Measurements from ENCODE around the gene SP6. TPM values are rescaled to one million over a fixed set of nuclear protein-coding genes. Genes with fewer than 3 reads are reported as not detected.

Gene SP6
- total RNA-seq, 4 donors from 2014 or later: 0.74 to 1.7 (median 1.2) TPM

- DNase-seq (ENCODE audit: low spot score) (no peak), ATAC-seq (ENCODE audit: low FRiP score) (no peak)
- TF ChIP-seq, protein P1, sequence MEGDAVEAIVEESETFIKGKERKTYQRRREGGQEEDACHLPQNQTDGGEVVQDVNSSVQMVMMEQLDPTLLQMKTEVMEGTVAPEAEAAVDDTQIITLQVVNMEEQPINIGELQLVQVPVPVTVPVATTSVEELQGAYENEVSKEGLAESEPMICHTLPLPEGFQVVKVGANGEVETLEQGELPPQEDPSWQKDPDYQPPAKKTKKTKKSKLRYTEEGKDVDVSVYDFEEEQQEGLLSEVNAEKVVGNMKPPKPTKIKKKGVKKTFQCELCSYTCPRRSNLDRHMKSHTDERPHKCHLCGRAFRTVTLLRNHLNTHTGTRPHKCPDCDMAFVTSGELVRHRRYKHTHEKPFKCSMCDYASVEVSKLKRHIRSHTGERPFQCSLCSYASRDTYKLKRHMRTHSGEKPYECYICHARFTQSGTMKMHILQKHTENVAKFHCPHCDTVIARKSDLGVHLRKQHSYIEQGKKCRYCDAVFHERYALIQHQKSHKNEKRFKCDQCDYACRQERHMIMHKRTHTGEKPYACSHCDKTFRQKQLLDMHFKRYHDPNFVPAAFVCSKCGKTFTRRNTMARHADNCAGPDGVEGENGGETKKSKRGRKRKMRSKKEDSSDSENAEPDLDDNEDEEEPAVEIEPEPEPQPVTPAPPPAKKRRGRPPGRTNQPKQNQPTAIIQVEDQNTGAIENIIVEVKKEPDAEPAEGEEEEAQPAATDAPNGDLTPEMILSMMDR (IDR thresholded peaks at IDR 0.05): no peak
Observed at GRCh38 chr17:47840001-47840741, 10.8 kb downstream of the SP6 start.

DNA sequence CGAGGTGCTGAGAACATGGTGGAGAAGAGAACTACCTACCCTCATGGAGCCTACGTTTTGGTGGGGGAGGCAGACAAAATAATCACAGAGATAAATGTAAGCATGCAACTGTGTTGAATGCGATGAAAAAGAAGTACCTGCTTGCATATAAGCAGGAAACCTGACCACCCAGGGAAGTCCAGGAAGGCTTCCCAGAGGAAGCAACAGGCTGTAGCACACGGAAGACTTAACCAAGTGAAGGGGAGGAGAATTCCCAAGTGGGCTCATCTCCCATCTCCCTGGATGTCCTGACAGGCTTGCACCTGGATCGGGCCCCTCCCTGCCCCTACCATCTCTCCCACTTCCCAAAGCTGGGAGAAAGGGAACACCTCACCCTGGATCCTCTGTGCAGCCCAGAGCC is 11.9 kb downstream of the SP6 start:
- DNase-seq (ENCODE audit: low spot score) (no peak), ATAC-seq (ENCODE audit: low FRiP score) (no peak)
- TF ChIP-seq, protein P1 (IDR thresholded peaks at IDR 0.05): no peak

DNA sequence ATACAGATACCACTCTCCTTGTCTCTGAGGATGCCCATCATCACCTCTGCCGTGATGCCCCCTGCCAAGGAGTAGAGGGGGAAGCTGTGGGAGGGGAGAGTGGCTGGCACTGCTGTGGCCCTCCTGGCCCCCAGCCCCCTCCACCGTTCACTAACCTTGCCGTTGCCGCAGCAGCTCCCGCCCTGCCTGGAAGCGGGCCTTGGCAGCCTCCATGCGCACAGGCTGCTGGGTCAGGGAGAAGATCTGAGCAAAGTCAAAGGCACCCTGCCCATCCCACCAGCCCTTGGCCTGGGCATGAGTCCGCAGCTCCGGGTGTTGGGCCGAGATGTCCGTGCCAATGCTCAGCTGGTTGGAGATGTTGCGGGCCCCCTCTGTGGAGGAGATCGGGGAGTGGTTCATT is 12.3 kb downstream of the SP6 start:
- TF ChIP-seq, protein P1 (IDR thresholded peaks at IDR 0.05): no peak
- ATAC-seq (ENCODE audit: low FRiP score): no peak
- DNase-seq (ENCODE audit: low spot score): no peak

DNA sequence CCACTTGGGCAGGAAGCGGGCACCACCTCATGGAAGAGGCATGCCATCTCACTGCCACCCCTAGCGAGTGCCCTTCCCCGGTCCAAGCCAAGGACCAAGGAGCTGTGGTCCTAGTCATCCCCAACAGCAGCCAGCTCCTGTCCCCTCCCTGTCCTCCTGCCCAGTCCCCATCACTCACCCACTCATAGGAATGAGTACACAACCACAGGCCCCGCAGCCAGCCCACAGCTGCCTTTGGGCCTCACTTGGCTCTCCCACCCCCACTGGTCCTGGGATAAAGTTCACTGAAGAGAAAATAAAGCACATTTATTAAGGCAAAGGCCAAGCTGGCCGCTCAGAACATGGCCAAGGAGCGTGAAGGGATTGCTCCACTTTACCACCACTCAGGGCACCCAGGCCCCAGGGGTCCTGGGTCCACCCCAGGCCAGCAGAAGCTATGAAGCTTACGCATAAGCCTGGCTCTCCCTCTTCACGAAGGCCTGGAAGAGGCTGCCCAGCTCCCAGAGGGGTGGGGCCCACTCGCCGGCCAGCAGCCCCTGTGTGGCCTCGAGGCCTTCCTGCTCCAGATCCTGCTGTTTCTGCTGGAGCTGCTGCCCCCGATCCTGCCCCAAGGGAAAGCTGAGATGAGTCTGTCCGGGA is 13.4 kb downstream of the SP6 start:
- TF ChIP-seq, protein P1 (IDR thresholded peaks at IDR 0.05): no peak
- DNase-seq (ENCODE audit: low spot score) (no peak), ATAC-seq (ENCODE audit: low FRiP score) (no peak)

GRCh38 chr17:47836601-47837000 is 14.4 kb downstream of the SP6 start:
- no peak for DNase-seq (ENCODE audit: low spot score)
- TF ChIP-seq, protein P1 (IDR thresholded peaks at IDR 0.05): no peak
- no peak for ATAC-seq (ENCODE audit: low FRiP score)

DNA sequence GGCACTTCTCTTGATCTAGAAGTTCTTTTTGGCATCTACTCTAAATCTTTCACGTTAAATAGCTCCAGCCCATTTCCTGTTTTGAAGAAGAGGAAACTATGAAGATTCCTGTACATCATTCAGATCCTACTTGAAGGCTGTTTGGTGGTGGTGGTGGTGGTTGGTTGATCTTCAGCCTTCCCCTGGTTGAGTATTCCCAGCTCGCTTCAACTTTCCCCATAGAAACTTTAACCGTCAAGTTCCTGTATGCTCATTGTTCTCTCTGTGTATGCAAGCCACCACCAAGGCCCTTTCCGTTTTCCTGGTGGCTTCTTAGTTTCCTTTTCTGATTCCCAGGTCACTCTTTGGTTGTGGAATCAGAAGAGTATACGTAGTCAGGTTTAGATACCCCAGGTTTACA is 16.2 kb downstream of the SP6 start:
- DNase-seq (ENCODE audit: low spot score) (no peak), ATAC-seq (ENCODE audit: low FRiP score) (no peak)
- TF ChIP-seq, protein P1 (IDR thresholded peaks at IDR 0.05): no peak

DNA sequence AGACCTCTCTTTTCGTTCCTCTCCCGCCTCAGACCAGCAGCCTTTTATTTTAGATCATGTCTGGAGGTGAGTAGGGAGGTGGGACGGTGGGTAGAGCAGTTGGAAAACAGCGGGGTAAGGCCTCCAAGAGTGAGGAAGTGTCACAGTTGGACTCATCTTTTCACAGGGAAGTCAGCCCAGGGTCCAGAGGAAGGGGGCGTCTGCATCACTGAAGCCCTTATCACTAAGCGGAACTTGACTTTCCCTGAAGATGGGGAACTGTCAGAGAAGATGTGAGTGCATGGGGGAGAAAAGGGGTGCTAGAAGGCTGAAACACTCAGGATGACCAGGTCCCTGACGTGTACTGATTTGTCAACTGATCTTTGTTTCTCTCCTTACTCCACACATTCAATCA is 19.0 kb downstream of the SP6 start:
- TF ChIP-seq, protein P1 (IDR thresholded peaks at IDR 0.05): no peak
- ATAC-seq (ENCODE audit: low FRiP score) (no peak), DNase-seq (ENCODE audit: low spot score) (no peak)

Data from omental fat pad (tissue), 4 donors.